ENCODE results near the gene RNF149. TPM values are rescaled to one million over a fixed set of nuclear protein-coding genes. Genes with fewer than 3 reads are reported as not detected.
A peak's percentile ranks its signal among the peaks of the same experiment; 100 is the strongest.
"Not testable (repeated sequence)": the region's sequence is repeated elsewhere in the genome, so short reads cannot be mapped to it uniquely, and the experiment has no call there.

The RNF149 gene
- total RNA-seq, 1 experiment from 2014 or later, result 34.8 TPM

DNA sequence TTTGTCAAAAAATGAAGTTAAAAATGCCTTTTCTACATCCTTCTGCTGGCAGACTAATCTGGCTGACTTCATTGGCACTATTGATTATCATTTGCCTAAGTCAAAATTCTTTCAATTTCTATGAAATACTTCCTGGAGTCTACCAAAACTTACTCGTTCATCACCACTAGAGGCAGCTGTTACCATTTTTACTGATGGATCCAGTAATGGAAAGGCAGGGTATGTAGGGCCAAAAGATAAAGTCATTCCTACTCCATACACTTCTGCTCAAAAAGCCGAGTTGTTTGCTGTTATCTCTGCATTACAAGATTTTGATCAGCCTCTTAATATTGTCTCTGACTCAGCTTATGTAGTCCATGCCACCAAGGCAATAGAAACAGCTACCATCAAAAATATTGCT, 67.8 kb downstream of the RNF149 start:
- H3K27me3 Mint-ChIP-seq (ENCODE audit: insufficient read depth, unreplicated experiment); BruUV-seq (replicated peaks); H3K4me1 Mint-ChIP-seq (ENCODE audit: insufficient read depth, unreplicated experiment); intact Hi-C loops (cut with micrococcal nuclease); H3K36me3 Mint-ChIP-seq (ENCODE audit: insufficient read depth, unreplicated experiment); H3K9me3 Mint-ChIP-seq (ENCODE audit: unreplicated experiment): not testable (repeated sequence)
- ChIA-PET CTCF (interaction anchor here (0.7 to 3.2 kb wide), 12 partner anchors 9 to 176 kb away, joined by 3 to 31 read pairs (median 4); partner anchors contain the start of gene CNOT11), POLR2A (interaction anchor here (0.7 to 1.4 kb wide), 4 partner anchors 11 to 27 kb away, joined by 3 to 4 read pairs (median 4); no protein-coding TSS in a partner anchor)
- peak overlapping the region; percentile 15 for H3K4me3 Mint-ChIP-seq (ENCODE audit: unreplicated experiment)
- TF ChIP-seq, protein P1, sequence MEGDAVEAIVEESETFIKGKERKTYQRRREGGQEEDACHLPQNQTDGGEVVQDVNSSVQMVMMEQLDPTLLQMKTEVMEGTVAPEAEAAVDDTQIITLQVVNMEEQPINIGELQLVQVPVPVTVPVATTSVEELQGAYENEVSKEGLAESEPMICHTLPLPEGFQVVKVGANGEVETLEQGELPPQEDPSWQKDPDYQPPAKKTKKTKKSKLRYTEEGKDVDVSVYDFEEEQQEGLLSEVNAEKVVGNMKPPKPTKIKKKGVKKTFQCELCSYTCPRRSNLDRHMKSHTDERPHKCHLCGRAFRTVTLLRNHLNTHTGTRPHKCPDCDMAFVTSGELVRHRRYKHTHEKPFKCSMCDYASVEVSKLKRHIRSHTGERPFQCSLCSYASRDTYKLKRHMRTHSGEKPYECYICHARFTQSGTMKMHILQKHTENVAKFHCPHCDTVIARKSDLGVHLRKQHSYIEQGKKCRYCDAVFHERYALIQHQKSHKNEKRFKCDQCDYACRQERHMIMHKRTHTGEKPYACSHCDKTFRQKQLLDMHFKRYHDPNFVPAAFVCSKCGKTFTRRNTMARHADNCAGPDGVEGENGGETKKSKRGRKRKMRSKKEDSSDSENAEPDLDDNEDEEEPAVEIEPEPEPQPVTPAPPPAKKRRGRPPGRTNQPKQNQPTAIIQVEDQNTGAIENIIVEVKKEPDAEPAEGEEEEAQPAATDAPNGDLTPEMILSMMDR (IDR thresholded peaks at IDR 0.05; ENCODE audit: unreplicated experiment), result peak; percentile 42
- peak overlapping the region; percentile 17 for H3K27ac Mint-ChIP-seq (ENCODE audit: low read depth, unreplicated experiment)
- peak; percentile 36 for DNase-seq (ENCODE audit: unreplicated experiment)

DNA sequence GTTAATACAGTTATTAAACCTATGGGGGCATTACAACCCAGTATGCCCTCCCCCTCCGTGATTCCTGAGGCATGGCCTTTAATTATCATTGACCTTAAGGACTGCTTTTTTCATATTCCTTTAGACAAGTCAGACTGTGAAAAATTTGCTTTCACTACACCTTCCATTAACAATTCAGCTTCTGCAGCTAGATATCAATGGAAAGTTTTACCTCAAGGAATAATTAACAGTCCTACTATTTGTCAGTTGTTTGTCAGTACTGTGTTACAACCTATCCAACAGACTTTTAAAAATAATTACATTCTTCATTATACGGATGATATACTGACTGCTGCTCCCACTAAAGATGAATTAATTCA, 68.8 kb downstream of the RNF149 start:
- H3K36me3 Mint-ChIP-seq (ENCODE audit: insufficient read depth, unreplicated experiment); H3K4me1 Mint-ChIP-seq (ENCODE audit: insufficient read depth, unreplicated experiment); intact Hi-C loops (cut with micrococcal nuclease); H3K27ac Mint-ChIP-seq (ENCODE audit: low read depth, unreplicated experiment); H3K27me3 Mint-ChIP-seq (ENCODE audit: insufficient read depth, unreplicated experiment); H3K4me3 Mint-ChIP-seq (ENCODE audit: unreplicated experiment); H3K9me3 Mint-ChIP-seq (ENCODE audit: unreplicated experiment); BruUV-seq (replicated peaks); POLR2A ChIA-PET; DNase-seq (ENCODE audit: unreplicated experiment): not testable (repeated sequence)
- CTCF ChIA-PET, result interaction anchor here (0.6 to 3.2 kb wide), 10 partner anchors 8 to 120 kb away, joined by 3 to 31 read pairs (median 4); partner anchors contain the start of gene CNOT11

DNA sequence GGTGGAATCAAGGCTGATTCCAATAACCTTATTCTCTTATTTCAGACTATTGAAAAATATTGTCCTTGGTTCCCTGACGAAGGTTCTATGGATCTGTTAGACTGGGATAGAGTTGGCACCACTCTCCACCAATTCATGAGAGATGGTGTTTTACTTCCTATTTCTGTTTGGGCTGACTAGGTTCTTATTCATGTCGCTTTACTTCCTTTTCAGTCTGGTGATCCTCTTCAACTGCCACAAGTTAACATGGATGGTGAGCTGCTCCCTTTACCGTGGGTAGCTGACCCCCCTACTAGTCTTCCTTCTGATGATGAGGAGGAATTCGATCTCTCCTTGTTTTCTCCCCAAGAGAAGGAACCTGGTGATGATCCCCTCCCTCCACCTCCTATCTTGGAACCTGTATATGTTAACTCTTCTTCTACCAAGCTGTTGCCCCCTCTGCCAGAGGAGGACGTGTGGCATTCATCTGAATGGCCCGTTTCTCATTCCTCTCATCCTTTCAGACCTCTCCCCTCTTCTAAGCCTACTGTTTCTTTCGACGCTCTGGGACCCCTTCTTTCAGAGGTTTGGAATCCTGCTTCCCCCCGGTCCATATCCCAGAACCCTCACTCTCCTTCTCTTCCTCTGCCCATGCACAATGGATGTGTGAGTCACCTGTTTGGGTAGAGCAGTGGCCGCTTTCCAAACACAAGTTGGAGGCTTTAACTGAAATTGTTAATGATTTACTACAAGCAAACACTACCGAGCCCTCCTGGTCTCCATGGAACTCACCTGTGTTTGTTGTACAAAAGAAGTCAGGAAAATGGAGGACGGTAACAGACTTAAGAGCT, 69.4 kb downstream of the RNF149 start:
- peaks cover 7% of the 10 kb centered on the region for H3K9me3 Mint-ChIP-seq (ENCODE audit: unreplicated experiment)
- ChIA-PET CTCF (interaction anchor here (0.6 to 3.2 kb wide), 8 partner anchors 8 to 46 kb away, joined by 3 to 31 read pairs (median 4); partner anchors contain the start of gene CNOT11), POLR2A (no interaction called here)
- peak; percentile 9 for DNase-seq (ENCODE audit: unreplicated experiment)
- peaks cover 6% of the 10 kb centered on the region for H3K36me3 Mint-ChIP-seq (ENCODE audit: insufficient read depth, unreplicated experiment)
- TF ChIP-seq, protein P1 (IDR thresholded peaks at IDR 0.05; ENCODE audit: unreplicated experiment), result no peak
- peaks cover 8% of the 10 kb centered on the region for H3K4me1 Mint-ChIP-seq (ENCODE audit: insufficient read depth, unreplicated experiment)
- no peak overlapping the region for H3K4me3 Mint-ChIP-seq (ENCODE audit: unreplicated experiment)
- no TSS peak for BruUV-seq (replicated peaks)
- intact Hi-C loops (cut with micrococcal nuclease), result no loop called here
- no peak overlapping the region for H3K27ac Mint-ChIP-seq (ENCODE audit: low read depth, unreplicated experiment)
- H3K27me3 Mint-ChIP-seq (ENCODE audit: insufficient read depth, unreplicated experiment), result no peaks in the 10 kb centered on the region

DNA sequence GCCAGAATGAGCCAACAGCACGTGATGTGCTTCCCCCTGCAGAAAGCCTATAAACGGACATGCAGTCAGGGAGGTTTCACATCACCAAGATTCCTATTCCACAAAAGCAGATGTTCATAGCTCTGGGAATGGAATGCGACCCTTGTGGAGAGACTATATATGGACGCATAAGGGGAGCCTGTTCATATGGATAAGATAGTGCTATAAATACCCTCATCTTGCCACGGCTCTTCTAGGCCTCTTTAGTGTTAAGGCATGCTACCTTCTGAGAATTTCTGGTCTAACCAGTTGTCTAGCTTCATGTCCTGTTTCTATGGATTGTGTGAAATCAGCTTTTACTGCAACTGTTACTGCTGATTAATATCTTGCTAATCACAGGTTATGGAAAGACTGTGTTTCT, 70.6 kb downstream of the RNF149 start:
- H3K9me3 Mint-ChIP-seq (ENCODE audit: unreplicated experiment); BruUV-seq (replicated peaks); H3K36me3 Mint-ChIP-seq (ENCODE audit: insufficient read depth, unreplicated experiment); H3K27ac Mint-ChIP-seq (ENCODE audit: low read depth, unreplicated experiment); POLR2A ChIA-PET; H3K4me3 Mint-ChIP-seq (ENCODE audit: unreplicated experiment); H3K27me3 Mint-ChIP-seq (ENCODE audit: insufficient read depth, unreplicated experiment); intact Hi-C loops (cut with micrococcal nuclease); H3K4me1 Mint-ChIP-seq (ENCODE audit: insufficient read depth, unreplicated experiment); DNase-seq (ENCODE audit: unreplicated experiment): not testable (repeated sequence)
- CTCF ChIA-PET, result interaction anchor here (0.7 kb wide), 1 partner anchor 14 kb away, joined by 3 read pairs; no protein-coding TSS in a partner anchor

- H3K4me3 Mint-ChIP-seq (ENCODE audit: unreplicated experiment); DNase-seq (ENCODE audit: unreplicated experiment); POLR2A ChIA-PET; intact Hi-C loops (cut with micrococcal nuclease); H3K27ac Mint-ChIP-seq (ENCODE audit: low read depth, unreplicated experiment); BruUV-seq (replicated peaks); H3K27me3 Mint-ChIP-seq (ENCODE audit: insufficient read depth, unreplicated experiment); H3K36me3 Mint-ChIP-seq (ENCODE audit: insufficient read depth, unreplicated experiment); H3K9me3 Mint-ChIP-seq (ENCODE audit: unreplicated experiment): not testable (repeated sequence)
- CTCF ChIA-PET, result interaction anchor here (0.6 to 1.2 kb wide), 2 partner anchors 16 to 440 kb away, joined by 3 read pairs; no protein-coding TSS in a partner anchor
- H3K4me1 Mint-ChIP-seq (ENCODE audit: insufficient read depth, unreplicated experiment), result peaks cover 14% of the 10 kb centered on the region
Measured at GRCh38 chr2:101235956-101236355, 72.5 kb downstream of the RNF149 start.
